Osteoblast (primary cell): ENCODE measurements around the gene CHDH. TPM values are rescaled to one million over a fixed set of nuclear protein-coding genes. Genes with fewer than 3 reads are reported as not detected.

ENCODE experiments used
- DNase-seq: peaks from one replicate; pipeline ENCODE4 v3.0.0; 2011; ENCODE audit warnings: low spot score, mixed read lengths; ENCODE audit not compliant: insufficient read length; ENCODE audit errors: missing footprints
- H2AFZ ChIP-seq: 2 replicates; pipeline ENCODE4 v1.6.0; 2011; ENCODE audit warnings: mild to moderate bottlenecking, low read length
- H3K27ac ChIP-seq: 2 replicates; pipeline ENCODE4 v1.5.1; 2011; ENCODE audit warnings: mild to moderate bottlenecking, low read depth, low read length, moderate library complexity
- H3K27me3 ChIP-seq: 2 replicates; pipeline ENCODE4 v1.6.0; 2012; ENCODE audit warnings: mild to moderate bottlenecking, control low read depth, inconsistent platforms, low read length, moderate library complexity; ENCODE audit not compliant: insufficient read depth
- H3K36me3 ChIP-seq: 2 replicates; pipeline ENCODE4 v1.5.1; 2011; ENCODE audit warnings: mild to moderate bottlenecking, low read length, control low read depth, moderate library complexity; ENCODE audit not compliant: insufficient read depth
- H3K4me1 ChIP-seq: 2 replicates; pipeline ENCODE4 v1.5.1; 2011; ENCODE audit warnings: mild to moderate bottlenecking, low read length, control low read depth, moderate library complexity; ENCODE audit not compliant: insufficient read depth
- H3K4me2 ChIP-seq: 2 replicates; pipeline ENCODE4 v1.6.0; 2011; ENCODE audit warnings: mild to moderate bottlenecking, low read length; ENCODE audit not compliant: insufficient read depth
- H3K4me3 ChIP-seq: fragments of 200-600 bp; sonication (generic); 3 replicates; pipeline ENCODE4 v1.5.1; 2012; ENCODE audit warnings: mild to moderate bottlenecking, low read length, inconsistent platforms; ENCODE audit not compliant: insufficient read depth
- H3K79me2 ChIP-seq: 2 replicates; pipeline ENCODE4 v1.6.0; 2012; ENCODE audit warnings: mild to moderate bottlenecking, low read length, control low read depth, inconsistent platforms; ENCODE audit not compliant: insufficient read depth
- H3K9me3 ChIP-seq: 2 replicates; pipeline ENCODE4 v1.5.1; 2011; ENCODE audit warnings: low read depth, low read length, control low read depth
- H4K20me1 ChIP-seq: 2 replicates; pipeline ENCODE4 v1.6.0; 2012; ENCODE audit warnings: mild to moderate bottlenecking, low read length, control low read depth; ENCODE audit not compliant: insufficient read depth
- CTCF ChIP-seq: IDR thresholded peaks from 2 replicates; pipeline ENCODE4 v1.5.1; 2011; ENCODE audit warnings: mild to moderate bottlenecking, low read depth, low read length, moderate library complexity; ENCODE audit errors: extremely low read depth
- total RNA-seq: library from RNA; depleted of rRNA; stranded (reverse); fragments of >200 nt; gene quantifications from 2 replicates; pipeline ENCODE4 v1.2.3, GENCODE V29; 2012

CHDH gene
- total RNA-seq, 1 donor, result 0.72 TPM

DNA sequence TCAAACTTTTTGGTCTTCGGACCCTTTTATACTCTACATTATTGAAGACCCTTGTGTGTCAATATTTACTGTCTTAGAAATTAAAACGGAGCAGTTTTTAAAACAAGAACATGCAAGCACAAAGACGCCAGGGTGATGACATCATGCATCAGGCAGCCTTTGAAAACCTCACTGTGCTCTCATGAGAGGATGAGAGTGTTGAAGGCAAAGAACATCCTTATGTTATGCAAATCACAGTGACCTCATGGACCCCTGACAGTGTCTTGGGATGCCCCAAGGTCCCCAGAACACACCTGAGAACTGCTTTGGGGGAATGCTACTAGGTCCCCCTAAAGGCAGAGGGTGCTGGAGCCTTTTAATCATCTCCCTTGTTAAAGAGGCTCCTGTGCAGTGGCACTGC is 51.6 kb downstream of the CHDH start:
- Histone ChIP-seq H3K36me3 (no peaks in the 10 kb centered on the region), H3K4me1 (no peaks in the 10 kb centered on the region), H3K27me3 (peaks cover 12% of the 10 kb centered on the region), H2AFZ (no peak overlapping the region), H4K20me1 (no peaks in the 10 kb centered on the region), H3K4me2 (no peak overlapping the region), H3K79me2 (no peaks in the 10 kb centered on the region), H3K4me3 (no peak overlapping the region), H3K9me3 (no peaks in the 10 kb centered on the region), H3K27ac (no peak overlapping the region)
- TF ChIP-seq CTCF, result no peak
- DNase-seq, result no peak

DNA sequence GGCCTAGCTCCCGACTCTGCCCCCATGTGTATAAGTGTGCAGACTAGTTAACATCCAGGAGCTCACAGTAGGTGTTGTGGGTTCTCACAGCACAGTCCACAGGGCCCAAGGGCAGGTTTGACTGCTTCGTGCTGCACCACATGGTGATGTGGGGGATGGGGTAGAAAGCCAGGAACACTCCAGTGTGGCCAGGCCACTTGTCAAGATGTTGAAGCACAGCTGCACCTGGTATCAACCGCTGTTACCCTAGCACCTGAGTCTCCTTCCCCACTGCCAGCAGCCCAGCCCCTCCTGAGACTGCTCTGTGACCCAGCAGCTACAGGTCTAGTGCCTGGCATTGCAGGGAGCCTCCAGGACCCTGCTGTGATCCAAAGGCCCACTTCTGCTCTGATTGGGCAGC is 53.4 kb downstream of the CHDH start:
- H3K4me1 ChIP-seq, result no peaks in the 10 kb centered on the region
- no peaks in the 10 kb centered on the region for H3K36me3 ChIP-seq

GRCh38 chr3:53791317-53791716 is 54.9 kb downstream of the CHDH start:
- no peak overlapping the region for H3K4me3 ChIP-seq
- H3K27me3 ChIP-seq, result peaks cover 30% of the 10 kb centered on the region
- no peaks in the 10 kb centered on the region for H3K79me2 ChIP-seq
- H3K4me1 ChIP-seq, result no peaks in the 10 kb centered on the region
- no peak for TF ChIP-seq CTCF
- no peak overlapping the region for H3K27ac ChIP-seq
- H3K9me3 ChIP-seq, result no peaks in the 10 kb centered on the region
- no peak overlapping the region for H3K4me2 ChIP-seq
- H4K20me1 ChIP-seq, result no peaks in the 10 kb centered on the region
- DNase-seq, result no peak
- no peak overlapping the region for H2AFZ ChIP-seq
- no peaks in the 10 kb centered on the region for H3K36me3 ChIP-seq

More for the DNA sequence above, 53.4 kb downstream of the CHDH start:
- no peak overlapping the region for H3K27ac ChIP-seq
- no peak overlapping the region for H3K4me2 ChIP-seq
- no peak for DNase-seq
- peaks cover 20% of the 10 kb centered on the region for H3K27me3 ChIP-seq
- H4K20me1 ChIP-seq, result no peaks in the 10 kb centered on the region
- H3K4me3 ChIP-seq, result no peak overlapping the region
- no peak overlapping the region for H2AFZ ChIP-seq
- no peak for TF ChIP-seq CTCF
- H3K9me3 ChIP-seq, result no peaks in the 10 kb centered on the region
- no peaks in the 10 kb centered on the region for H3K79me2 ChIP-seq

DNA sequence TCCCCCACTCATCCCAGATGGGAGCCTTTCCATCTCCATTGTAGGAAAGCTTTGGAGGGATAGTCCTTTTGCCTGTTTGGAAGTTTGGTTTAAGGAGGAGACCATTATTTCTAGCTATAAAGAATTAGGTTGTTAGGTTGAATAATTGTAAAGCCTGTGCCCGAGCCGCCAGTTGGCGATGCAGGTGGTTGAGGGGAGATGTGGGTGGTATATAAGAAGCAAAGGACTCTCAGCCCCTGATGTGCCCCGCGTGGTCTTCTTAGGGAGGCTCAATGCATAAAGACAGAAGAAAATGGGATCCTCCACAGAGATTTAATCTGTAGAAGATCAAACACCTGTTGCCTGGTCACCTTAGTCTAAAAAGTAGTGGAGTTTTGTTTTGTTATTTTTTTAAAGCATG is 55.7 kb downstream of the CHDH start:
- Histone ChIP-seq H3K4me2 (no peak overlapping the region), H4K20me1 (no peaks in the 10 kb centered on the region), H3K9me3 (no peaks in the 10 kb centered on the region), H3K4me1 (no peaks in the 10 kb centered on the region), H3K27ac (no peak overlapping the region), H2AFZ (no peak overlapping the region), H3K36me3 (no peaks in the 10 kb centered on the region), H3K27me3 (peaks cover 33% of the 10 kb centered on the region), H3K79me2 (no peaks in the 10 kb centered on the region), H3K4me3 (no peak overlapping the region)
- TF ChIP-seq CTCF, result no peak
- DNase-seq, result no peak
